Activated CD4-positive, CD25-positive, alpha-beta regulatory T cell treated with anti-CD3 and anti-CD28 coated beads, Interleukin-2, amount 50 U/mL, for 72 hours (primary cell): Measurements from ENCODE around the gene GGPS1.
"Not testable (repeated sequence)": the region's sequence is repeated elsewhere in the genome, so short reads cannot be mapped to it uniquely, and the experiment has no call there.

Experiments used
- DNase-seq: peaks from one replicate; pipeline ENCODE4 v3.0.0; 2021

Gene GGPS1

GRCh38 chr1:235342471-235342870, 14.1 kb downstream of the GGPS1 start:
- DNase-seq: no peak

GRCh38 chr1:235343726-235344125, 15.4 kb downstream of the GGPS1 start:
- DNase-seq: no peak

- DNase-seq: no peak
These were observed 23.1 kb downstream of the GGPS1 start for GRCh38 chr1:235351441-235351840.

DNA sequence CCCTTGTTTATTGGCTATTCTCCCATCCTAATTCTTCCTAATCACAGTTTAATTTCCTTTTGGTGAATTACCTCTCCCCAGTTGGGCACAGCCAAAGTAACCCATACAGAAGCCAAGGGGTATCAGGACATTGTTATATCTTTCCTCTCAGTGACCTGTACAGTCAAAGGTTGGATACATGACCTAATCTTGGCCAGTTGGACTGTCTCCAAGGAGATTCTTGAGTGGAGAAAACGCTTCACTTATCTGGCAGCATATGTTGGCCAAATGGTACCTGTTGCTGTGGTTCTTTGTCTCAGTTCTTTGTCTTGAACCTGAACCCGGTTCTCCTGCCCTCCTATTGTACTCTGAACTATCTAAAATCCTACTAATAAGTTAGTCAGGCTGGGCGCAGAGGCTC, 23.5 kb downstream of the GGPS1 start:
- DNase-seq: no peak

DNA sequence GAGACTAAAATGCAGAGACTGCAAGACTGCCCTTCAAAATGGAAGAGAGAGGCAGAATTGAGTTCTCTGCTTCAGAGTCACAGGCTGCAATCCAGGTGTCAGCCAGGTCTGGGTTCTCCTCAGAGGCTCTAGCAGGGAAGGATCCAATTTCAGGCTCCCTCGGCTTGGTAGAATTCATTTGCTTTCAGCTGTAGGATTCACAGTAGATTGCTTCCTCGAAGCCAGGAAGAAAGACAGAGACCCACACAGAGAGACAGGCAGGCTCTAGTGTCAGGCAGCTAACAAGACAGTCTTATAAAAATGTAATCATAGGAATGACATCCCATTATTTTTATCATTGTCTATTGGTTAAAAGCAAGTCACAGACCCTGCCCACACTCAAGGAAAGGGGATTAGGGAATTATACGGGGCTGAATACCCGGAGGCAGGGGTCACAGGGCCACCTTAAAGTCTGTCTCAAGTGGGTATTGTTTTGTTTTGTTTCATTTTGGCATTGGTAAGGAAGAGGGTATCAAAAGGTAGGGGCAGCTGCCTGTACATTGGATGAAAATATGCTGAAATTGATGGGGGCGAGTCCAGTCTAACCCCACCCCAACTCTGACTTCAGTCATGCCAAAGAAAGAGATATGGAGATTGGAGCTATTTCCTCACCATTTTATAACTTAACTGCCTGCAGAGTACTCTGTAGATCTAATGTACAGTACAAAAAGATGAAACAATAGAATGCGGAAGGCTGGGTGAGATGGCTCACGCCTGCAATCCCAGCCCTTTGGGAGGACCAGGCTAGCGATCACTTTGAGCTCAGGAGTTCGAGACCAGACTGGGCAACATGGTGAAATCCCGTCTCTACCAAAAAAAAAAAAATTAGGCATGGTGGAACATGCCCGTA, 29.4 kb downstream of the GGPS1 start:
- DNase-seq: no peak

DNA sequence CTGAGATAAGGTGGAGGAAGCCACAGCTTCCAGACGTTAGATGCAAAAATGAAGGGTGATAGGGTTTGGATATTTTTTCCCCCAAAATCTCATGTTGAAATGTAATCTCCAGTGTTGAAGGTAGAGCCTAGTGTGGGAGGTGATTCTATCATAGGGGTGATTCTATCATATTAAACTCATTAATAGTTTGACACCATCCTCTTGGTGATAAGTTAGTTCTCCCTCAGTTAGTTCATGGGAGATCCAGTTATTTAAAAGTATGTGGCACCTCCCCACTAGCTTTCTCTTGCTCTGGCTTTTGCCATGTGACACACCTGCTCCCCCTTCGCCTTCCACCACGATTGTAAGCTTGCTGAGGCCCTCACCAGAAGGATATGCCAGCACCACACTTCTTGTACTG, 30.5 kb downstream of the GGPS1 start:
- no peak for DNase-seq

DNA sequence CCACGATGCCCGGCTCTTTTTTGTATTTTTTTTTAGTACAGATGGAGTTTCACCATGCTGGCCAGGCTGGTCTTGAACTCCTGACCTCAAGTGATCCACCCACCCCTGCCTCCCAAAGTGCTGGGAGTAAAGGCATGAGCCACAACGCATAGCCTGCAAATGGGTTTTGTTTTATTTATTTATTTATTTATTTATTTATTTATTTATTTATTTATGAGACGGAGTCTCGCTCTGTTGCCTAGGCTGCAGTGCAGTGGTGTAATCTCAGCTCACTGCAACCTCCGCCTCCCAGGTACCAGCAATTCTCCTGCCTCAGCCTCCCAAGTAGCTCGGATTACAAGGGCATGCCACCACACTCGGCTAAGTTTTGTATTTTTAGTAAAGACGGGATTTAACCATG, 35.8 kb downstream of the GGPS1 start:
- DNase-seq: not testable (repeated sequence)

GRCh38 chr1:235366286-235366685, 37.9 kb downstream of the GGPS1 start:
- DNase-seq: peak; percentile 34

- peak; percentile 88 for DNase-seq
These were observed 38.9 kb downstream of the GGPS1 start, which contains the start of gene TBCE for GRCh38 chr1:235367000-235367908. TBCE (plus strand) TSS chr1:235367427; CDS start chr1:235380050, 12,623 bp downstream.

DNA sequence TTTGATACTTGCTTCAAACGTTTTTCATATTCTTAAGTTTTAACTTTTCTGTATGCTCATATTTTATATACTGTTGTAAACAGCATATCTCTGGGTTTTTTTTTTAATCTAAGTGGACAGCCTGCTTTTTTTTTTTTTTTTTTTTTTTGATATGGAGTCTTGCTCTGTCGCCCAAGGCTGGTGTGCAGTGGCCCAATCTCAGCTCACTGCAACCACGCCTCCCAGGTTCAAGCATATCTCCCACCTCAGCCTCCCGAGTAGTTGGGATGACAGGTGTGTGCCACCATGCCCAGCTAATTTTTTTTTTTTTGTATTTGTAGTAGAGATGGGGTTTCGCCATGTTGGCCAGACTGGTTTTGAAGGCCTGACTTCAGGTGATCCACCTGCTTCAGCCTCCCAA, 40.1 kb downstream of the GGPS1 start:
- no peak for DNase-seq

GRCh38 chr1:235369802-235370201, 41.4 kb downstream of the GGPS1 start:
- no peak for DNase-seq

GRCh38 chr1:235375919-235376605, 47.7 kb downstream of the GGPS1 start:
- DNase-seq: no peak

DNA sequence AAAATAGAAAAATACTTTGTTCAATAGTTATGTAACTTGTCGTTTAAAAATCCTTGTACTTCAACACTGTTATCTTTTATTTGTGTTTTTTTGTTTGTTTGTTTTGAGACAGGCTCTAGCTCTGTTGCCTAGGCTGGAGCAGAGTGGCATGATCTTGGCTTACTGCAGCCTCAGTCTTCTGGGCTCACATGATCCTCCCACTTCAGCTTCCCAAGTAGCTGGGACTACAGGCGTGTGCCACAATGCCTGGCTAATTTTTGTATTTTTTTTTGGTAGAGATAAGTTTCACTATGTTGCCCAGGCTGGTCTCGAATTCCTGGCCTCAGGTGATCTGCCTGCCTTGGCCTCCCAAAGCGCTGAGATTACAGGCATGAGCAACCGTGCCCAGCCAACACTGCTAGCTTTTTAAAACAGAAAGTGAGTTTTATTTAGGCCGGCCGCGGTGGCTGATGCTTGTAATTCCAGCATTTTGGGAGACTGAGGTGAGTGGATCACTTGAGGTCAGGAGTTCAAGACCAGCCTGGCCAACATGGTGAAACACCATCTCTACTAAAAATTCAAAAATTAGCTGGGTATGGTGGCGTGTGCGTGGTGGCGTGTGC, 49.9 kb downstream of the GGPS1 start:
- not testable (repeated sequence) for DNase-seq

DNA sequence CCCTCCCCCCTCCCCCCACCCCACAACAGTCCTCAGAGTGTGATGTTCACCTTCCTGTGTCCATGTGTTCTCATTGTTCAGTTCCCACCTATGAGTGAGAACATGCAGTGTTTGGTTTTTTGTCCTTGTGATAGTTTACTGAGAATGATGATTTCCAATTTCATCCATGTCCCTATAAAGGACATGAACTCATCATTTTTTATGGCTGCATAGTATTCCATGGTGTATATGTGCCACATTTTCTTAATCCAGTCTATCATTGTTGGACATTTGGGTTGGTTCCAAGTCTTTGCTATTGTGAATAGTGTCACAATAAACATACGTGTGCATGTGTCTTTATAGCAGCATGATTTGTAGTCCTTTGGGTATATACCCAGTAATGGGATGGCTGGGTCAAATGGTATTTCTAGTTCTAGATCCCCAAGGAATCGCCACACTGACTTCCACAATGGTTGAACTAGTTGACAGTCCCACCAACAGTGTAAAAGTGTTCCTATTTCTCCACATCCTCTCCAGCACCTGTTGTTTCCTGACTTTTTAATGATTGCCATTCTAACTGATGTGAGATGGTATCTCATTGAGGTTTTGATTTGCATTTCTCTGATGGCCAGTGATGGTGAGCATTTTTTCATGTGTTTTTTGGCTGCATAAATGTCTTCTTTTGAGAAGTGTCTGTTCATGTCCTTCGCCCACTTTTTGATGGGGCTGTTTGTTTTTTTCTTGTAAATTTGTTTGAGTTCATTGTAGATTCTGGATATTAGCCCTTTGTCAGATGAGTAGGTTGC, 53.8 kb downstream of the GGPS1 start:
- DNase-seq: not testable (repeated sequence)

GRCh38 chr1:235385633-235386032, 57.3 kb downstream of the GGPS1 start:
- not testable (repeated sequence) for DNase-seq

DNA sequence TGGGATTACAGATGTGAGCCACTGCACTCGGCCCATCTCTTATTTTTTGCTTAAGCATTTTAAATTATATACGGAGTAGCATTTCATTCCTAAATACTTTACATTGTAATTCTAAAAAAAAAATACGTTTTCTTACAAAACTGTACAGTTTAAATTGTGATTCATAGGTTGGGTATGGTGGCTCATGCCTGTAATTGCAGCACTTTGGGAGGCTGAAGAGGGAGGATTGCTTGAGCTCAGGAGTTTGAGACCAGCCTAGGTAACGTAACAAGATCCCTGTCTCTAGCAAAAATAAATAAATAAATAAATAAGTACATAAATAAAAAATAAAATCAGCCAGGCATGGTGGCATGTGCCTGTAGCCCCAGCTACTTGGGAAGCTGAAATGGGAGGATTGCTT, 63.5 kb downstream of the GGPS1 start:
- DNase-seq: no peak
